Astrocyte (in vitro differentiated cells and primary cell): ENCODE results near the gene BPIFA2. TPM values are rescaled to one million over a fixed set of nuclear protein-coding genes. Genes with fewer than 3 reads are reported as not detected.

Experiments used
- DNase-seq: peaks from one replicate; pipeline ENCODE4 v3.0.0-alpha.2; 2010; ENCODE audit warnings: low read depth
- FAIRE-seq: peaks from 2 replicates; lab custom pipeline; 2011; peaks lifted over from hg19 to GRCh38; lab: Jason Lieb, UNC
- H2AFZ ChIP-seq: 2 replicates; pipeline ENCODE4 v1.6.0; 2012; ENCODE audit warnings: low read depth, low read length, inconsistent platforms
- H3K27ac ChIP-seq: 2 replicates; pipeline ENCODE4 v1.5.1; 2011; ENCODE audit warnings: low read depth, low read length, inconsistent platforms
- H3K27me3 ChIP-seq: 2 replicates; pipeline ENCODE4 v1.6.0; 2011; ENCODE audit warnings: low read length, inconsistent platforms; ENCODE audit not compliant: insufficient read depth
- H3K36me3 ChIP-seq: 2 replicates; pipeline ENCODE4 v1.5.1; 2011; ENCODE audit warnings: low read length, inconsistent platforms; ENCODE audit not compliant: insufficient read depth
- H3K4me1 ChIP-seq: 2 replicates; pipeline ENCODE4 v1.5.1; 2011; ENCODE audit warnings: low read length, inconsistent platforms; ENCODE audit not compliant: insufficient read depth
- H3K4me2 ChIP-seq: 2 replicates; pipeline ENCODE4 v1.6.0; 2012; ENCODE audit warnings: low read length, inconsistent platforms
- H3K4me3 ChIP-seq: 2 replicates; pipeline ENCODE4 v1.5.1; 2011; ENCODE audit warnings: low read depth, mild to moderate bottlenecking, low read length, inconsistent platforms; ENCODE audit not compliant: insufficient read depth
- H3K79me2 ChIP-seq: 2 replicates; pipeline ENCODE4 v1.6.0; 2012; ENCODE audit warnings: mild to moderate bottlenecking, low read length, inconsistent platforms; ENCODE audit not compliant: insufficient read depth
- H3K9ac ChIP-seq: 2 replicates; pipeline ENCODE4 v1.6.0; 2012; ENCODE audit warnings: mild to moderate bottlenecking, low read length, inconsistent platforms
- H3K9me3 ChIP-seq: 2 replicates; pipeline ENCODE4 v1.5.1; 2012; ENCODE audit warnings: low read depth, mild to moderate bottlenecking, low read length, inconsistent platforms; ENCODE audit not compliant: insufficient read depth
- H4K20me1 ChIP-seq: 2 replicates; pipeline ENCODE4 v1.6.0; 2012; ENCODE audit warnings: low read length, inconsistent platforms; ENCODE audit not compliant: insufficient read depth
- H3K27ac Mint-ChIP-seq: one replicate; pipeline ENCODE4 v1.8.0; 2021; ENCODE audit warnings: mild to moderate bottlenecking, mixed read lengths; ENCODE audit not compliant: unreplicated experiment
- H3K27me3 Mint-ChIP-seq: one replicate; pipeline ENCODE4 v1.8.0; 2021; ENCODE audit warnings: low read depth, mixed read lengths; ENCODE audit not compliant: unreplicated experiment
- H3K36me3 Mint-ChIP-seq: one replicate; pipeline ENCODE4 v1.8.0; 2021; ENCODE audit warnings: low read depth, mixed read lengths; ENCODE audit not compliant: unreplicated experiment
- H3K4me1 Mint-ChIP-seq: one replicate; pipeline ENCODE4 v1.8.0; 2021; ENCODE audit warnings: low read depth, mixed read lengths; ENCODE audit not compliant: unreplicated experiment
- H3K4me3 Mint-ChIP-seq: one replicate; pipeline ENCODE4 v1.8.0; 2021; ENCODE audit warnings: mild to moderate bottlenecking, moderate library complexity, mixed read lengths; ENCODE audit not compliant: unreplicated experiment
- H3K9me3 Mint-ChIP-seq: one replicate; pipeline ENCODE4 v1.8.0; 2021; ENCODE audit warnings: mild to moderate bottlenecking, mixed read lengths; ENCODE audit not compliant: unreplicated experiment
- EZH2 ChIP-seq: IDR thresholded peaks from 2 replicates; pipeline ENCODE4 v1.6.1; 2012; ENCODE audit warnings: mild to moderate bottlenecking, low read length, inconsistent platforms; ENCODE audit not compliant: insufficient read depth
- total RNA-seq: library from RNA; stranded (reverse); gene quantifications from 2 replicates; pipeline ENCODE4 v1.2.1, GENCODE V29; 2021
- TF ChIP-seq, protein P1 (sequence below): IDR thresholded peaks from 2 replicates; pipeline ENCODE4 v1.5.1; 2011; ENCODE audit warnings: low read depth, mild to moderate bottlenecking, inconsistent platforms, low read length, moderate library complexity; ENCODE audit not compliant: insufficient read depth

Gene BPIFA2
- total RNA-seq, 1 donor from 2014 or later, result not detected

GRCh38 chr20:33165416-33166055 lies 2.4 kb upstream of the BPIFA2 start:
- TF ChIP-seq EZH2, result no peak
- TF ChIP-seq, protein P1, sequence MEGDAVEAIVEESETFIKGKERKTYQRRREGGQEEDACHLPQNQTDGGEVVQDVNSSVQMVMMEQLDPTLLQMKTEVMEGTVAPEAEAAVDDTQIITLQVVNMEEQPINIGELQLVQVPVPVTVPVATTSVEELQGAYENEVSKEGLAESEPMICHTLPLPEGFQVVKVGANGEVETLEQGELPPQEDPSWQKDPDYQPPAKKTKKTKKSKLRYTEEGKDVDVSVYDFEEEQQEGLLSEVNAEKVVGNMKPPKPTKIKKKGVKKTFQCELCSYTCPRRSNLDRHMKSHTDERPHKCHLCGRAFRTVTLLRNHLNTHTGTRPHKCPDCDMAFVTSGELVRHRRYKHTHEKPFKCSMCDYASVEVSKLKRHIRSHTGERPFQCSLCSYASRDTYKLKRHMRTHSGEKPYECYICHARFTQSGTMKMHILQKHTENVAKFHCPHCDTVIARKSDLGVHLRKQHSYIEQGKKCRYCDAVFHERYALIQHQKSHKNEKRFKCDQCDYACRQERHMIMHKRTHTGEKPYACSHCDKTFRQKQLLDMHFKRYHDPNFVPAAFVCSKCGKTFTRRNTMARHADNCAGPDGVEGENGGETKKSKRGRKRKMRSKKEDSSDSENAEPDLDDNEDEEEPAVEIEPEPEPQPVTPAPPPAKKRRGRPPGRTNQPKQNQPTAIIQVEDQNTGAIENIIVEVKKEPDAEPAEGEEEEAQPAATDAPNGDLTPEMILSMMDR, result no peak
- Histone ChIP-seq H3K4me2 (no peak overlapping the region), H2AFZ (no peak overlapping the region), H3K4me1 (no peaks in the 10 kb centered on the region), H3K9ac (no peak overlapping the region), H3K9me3 (no peaks in the 10 kb centered on the region), H3K4me3 (no peak overlapping the region), H3K79me2 (no peaks in the 10 kb centered on the region), H3K27ac (no peak overlapping the region), H4K20me1 (no peaks in the 10 kb centered on the region), H3K36me3 (no peaks in the 10 kb centered on the region), H3K27me3 (no peaks in the 10 kb centered on the region)
- H3K9me3 Mint-ChIP-seq, result peaks cover 6% of the 10 kb centered on the region
- H3K27ac Mint-ChIP-seq, result no peak overlapping the region
- FAIRE-seq (no peak), DNase-seq (no peak)
- H3K36me3 Mint-ChIP-seq, result no peaks in the 10 kb centered on the region
- no peaks in the 10 kb centered on the region for H3K4me1 Mint-ChIP-seq
- H3K27me3 Mint-ChIP-seq, result peaks cover 40% of the 10 kb centered on the region
- H3K4me3 Mint-ChIP-seq, result no peak overlapping the region

DNA sequence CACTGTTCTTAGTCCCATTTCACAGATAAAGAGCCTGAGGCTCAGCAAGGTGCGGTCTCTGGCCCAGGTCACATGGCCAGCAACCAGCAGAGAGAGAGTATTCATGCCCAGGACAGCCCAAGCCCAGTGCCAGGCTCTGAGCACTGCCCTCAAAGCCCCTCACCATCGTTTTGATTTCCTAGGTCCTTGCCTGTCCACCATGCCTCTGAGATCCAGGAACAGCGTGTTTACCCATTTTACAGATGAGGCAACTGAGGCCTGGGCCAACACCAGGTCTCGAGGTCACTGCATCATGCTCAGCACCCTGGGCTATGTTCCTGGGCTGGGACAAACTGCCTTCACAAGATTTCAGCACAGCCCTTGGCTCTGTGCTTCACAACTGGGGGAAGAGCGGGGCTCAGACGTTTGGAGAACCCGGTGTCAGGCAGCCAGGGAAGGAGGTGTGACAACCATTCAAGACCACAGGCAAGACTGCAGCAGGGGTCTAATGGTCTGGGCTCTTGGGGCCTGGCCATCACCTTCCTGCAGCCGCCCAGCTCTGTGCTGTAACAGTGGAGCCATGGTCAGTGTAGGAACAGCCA lies 1.3 kb upstream of the BPIFA2 start:
- Histone ChIP-seq H3K4me1 (no peaks in the 10 kb centered on the region), H4K20me1 (no peaks in the 10 kb centered on the region), H3K27me3 (no peaks in the 10 kb centered on the region), H3K9ac (no peak overlapping the region), H3K4me3 (no peak overlapping the region), H3K4me2 (no peak overlapping the region), H3K27ac (no peak overlapping the region), H3K79me2 (no peaks in the 10 kb centered on the region), H2AFZ (no peak overlapping the region), H3K36me3 (no peaks in the 10 kb centered on the region), H3K9me3 (no peaks in the 10 kb centered on the region)
- Mint-ChIP-seq H3K9me3 (peaks cover 6% of the 10 kb centered on the region), H3K4me3 (no peak overlapping the region), H3K4me1 (no peaks in the 10 kb centered on the region), H3K27ac (no peak overlapping the region), H3K36me3 (no peaks in the 10 kb centered on the region), H3K27me3 (peaks cover 34% of the 10 kb centered on the region)
- TF ChIP-seq, protein P1, result no peak
- TF ChIP-seq EZH2, result no peak
- FAIRE-seq (no peak), DNase-seq (no peak)
